HG03095 (cell line): ENCODE results near the gene SETD1B.
A peak's percentile ranks its signal among the peaks of the same experiment; 100 is the strongest.

Source experiments
- ATAC-seq: cut with Tn5 transposase; IDR thresholded peaks from one replicate; pipeline ENCODE4 v1.9.1; 2021; ENCODE audit warnings: moderate library complexity; ENCODE audit not compliant: unreplicated experiment

The SETD1B gene

GRCh38 chr12:121823727-121824115 is 19.9 kb downstream of the SETD1B start:
- ATAC-seq = no peak

- ATAC-seq = no peak
These were observed 21.3 kb downstream of the SETD1B start for GRCh38 chr12:121825041-121825523.

- no peak for ATAC-seq
These were observed 22.7 kb downstream of the SETD1B start for GRCh38 chr12:121826318-121827150.

GRCh38 chr12:121827351-121828099 is 23.7 kb downstream of the SETD1B start:
- no peak for ATAC-seq

GRCh38 chr12:121828306-121828705 is 24.5 kb downstream of the SETD1B start:
- ATAC-seq = no peak

- ATAC-seq = no peak
These were observed 25.0 kb downstream of the SETD1B start for GRCh38 chr12:121828826-121829225.

GRCh38 chr12:121829250-121829918 is 25.6 kb downstream of the SETD1B start:
- no peak for ATAC-seq

GRCh38 chr12:121830134-121830533 is 26.3 kb downstream of the SETD1B start:
- no peak for ATAC-seq

GRCh38 chr12:121830588-121831265 is 26.9 kb downstream of the SETD1B start:
- ATAC-seq = no peak

- ATAC-seq = no peak
These were observed 27.9 kb downstream of the SETD1B start for GRCh38 chr12:121831571-121832245.

- ATAC-seq = no peak
These were observed 33.9 kb downstream of the SETD1B start for GRCh38 chr12:121837680-121838079.

- ATAC-seq = no peak
These were observed 34.3 kb downstream of the SETD1B start for GRCh38 chr12:121838126-121838525.

GRCh38 chr12:121839106-121839992 is 35.5 kb downstream of the SETD1B start:
- peak; percentile 93 for ATAC-seq

GRCh38 chr12:121839993-121840761 is 36.4 kb downstream of the SETD1B start:
- ATAC-seq = no peak

- ATAC-seq = no peak
These were observed 39.6 kb downstream of the SETD1B start for GRCh38 chr12:121843236-121843982.

GRCh38 chr12:121845701-121846100 is 41.9 kb downstream of the SETD1B start:
- ATAC-seq = no peak

- ATAC-seq = no peak
These were observed 45.4 kb downstream of the SETD1B start for GRCh38 chr12:121849211-121849610.

GRCh38 chr12:121849665-121850064 is 45.9 kb downstream of the SETD1B start:
- ATAC-seq = no peak
